ENCODE results near the gene HYCC1.

DNA sequence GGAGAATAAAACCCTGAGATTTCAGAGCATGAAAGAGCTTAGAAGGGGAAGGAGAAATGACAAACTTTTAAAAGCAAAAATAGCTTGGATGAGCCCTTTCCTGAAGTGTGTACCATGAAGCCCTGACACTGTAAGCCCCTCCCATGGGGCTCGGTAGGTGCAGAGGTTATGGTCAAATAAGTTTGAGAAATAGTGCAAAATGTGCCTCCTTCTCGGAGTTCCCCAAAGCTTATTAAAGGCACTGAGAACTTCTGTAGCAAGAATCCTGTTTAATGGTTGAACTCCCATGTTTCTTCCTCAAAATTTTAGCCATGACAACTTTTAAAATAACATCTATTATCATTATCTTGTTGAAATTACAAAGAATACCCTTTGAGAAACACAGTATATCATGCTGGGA is 10.5 kb upstream of the HYCC1 start:
- TF ChIP-seq, protein P1, sequence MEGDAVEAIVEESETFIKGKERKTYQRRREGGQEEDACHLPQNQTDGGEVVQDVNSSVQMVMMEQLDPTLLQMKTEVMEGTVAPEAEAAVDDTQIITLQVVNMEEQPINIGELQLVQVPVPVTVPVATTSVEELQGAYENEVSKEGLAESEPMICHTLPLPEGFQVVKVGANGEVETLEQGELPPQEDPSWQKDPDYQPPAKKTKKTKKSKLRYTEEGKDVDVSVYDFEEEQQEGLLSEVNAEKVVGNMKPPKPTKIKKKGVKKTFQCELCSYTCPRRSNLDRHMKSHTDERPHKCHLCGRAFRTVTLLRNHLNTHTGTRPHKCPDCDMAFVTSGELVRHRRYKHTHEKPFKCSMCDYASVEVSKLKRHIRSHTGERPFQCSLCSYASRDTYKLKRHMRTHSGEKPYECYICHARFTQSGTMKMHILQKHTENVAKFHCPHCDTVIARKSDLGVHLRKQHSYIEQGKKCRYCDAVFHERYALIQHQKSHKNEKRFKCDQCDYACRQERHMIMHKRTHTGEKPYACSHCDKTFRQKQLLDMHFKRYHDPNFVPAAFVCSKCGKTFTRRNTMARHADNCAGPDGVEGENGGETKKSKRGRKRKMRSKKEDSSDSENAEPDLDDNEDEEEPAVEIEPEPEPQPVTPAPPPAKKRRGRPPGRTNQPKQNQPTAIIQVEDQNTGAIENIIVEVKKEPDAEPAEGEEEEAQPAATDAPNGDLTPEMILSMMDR (IDR thresholded peaks at IDR 0.05) = no peak
- TF ChIP-seq POLR2A (IDR thresholded peaks at IDR 0.05) = no peak

All from lower leg skin (tissue), 3 donors.